Left ventricle myocardium superior (tissue), 1 donor: ENCODE data around the gene DRGX. TPM values are rescaled to one million over a fixed set of nuclear protein-coding genes. Genes with fewer than 3 reads are reported as not detected.

ENCODE experiments used
- ATAC-seq: fragments of 200-7000 bp; cut with Tn5 transposase; one replicate; pipeline ENCODE4 v1.9.1; 2020; ENCODE audit warnings: mild to moderate bottlenecking, moderate library complexity
- DNase-seq: peaks from one replicate; pipeline ENCODE4 v3.0.0-alpha.2; 2020
- intact Hi-C: fragments of 100-400 bp; cut with micrococcal nuclease; formaldehyde crosslinking; loops from one replicate; pipeline ENCODE4 v1.11.0; 2022
- total RNA-seq: library from RNA; stranded (reverse); fragmentation: NEBNext Ultra II Directional; extraction: Animal tissue kit (Norgen Biotek cat#: 25700); gene quantifications from one replicate; pipeline ENCODE4 v1.2.1, GENCODE V29; 2021
- donor health status: DM: no; HTN: yes; CAD: no; lungs with severe emphysema.

Gene DRGX
- total RNA-seq, 1 donor from 2014 or later: not detected

- no peak for ATAC-seq
- intact Hi-C loops: no loop called here
- DNase-seq: no peak
Observed at GRCh38 chr10:49385939-49386922, 9.7 kb downstream of the DRGX start.

- ATAC-seq (no peak), DNase-seq (no peak)
- intact Hi-C loops: no loop called here
Observed at GRCh38 chr10:49384268-49384953, 11.5 kb downstream of the DRGX start.

- DNase-seq (no peak), ATAC-seq (no peak)
- intact Hi-C loops: no loop called here
Observed at GRCh38 chr10:49383853-49384252, 12.0 kb downstream of the DRGX start.

- no peak for ATAC-seq
- no peak for DNase-seq
- intact Hi-C loops: no loop called here
Observed at GRCh38 chr10:49382826-49383225, 13.1 kb downstream of the DRGX start.

- ATAC-seq: no peak
- intact Hi-C loops: no loop called here
- DNase-seq: no peak
Observed at GRCh38 chr10:49382226-49382625, 13.7 kb downstream of the DRGX start.

GRCh38 chr10:49381111-49381900, 14.6 kb downstream of the DRGX start:
- intact Hi-C loops: no loop called here
- DNase-seq (no peak), ATAC-seq (no peak)

GRCh38 chr10:49379596-49380410, 16.1 kb downstream of the DRGX start:
- intact Hi-C loops: no loop called here
- no peak for DNase-seq
- peak; percentile 36 for ATAC-seq

GRCh38 chr10:49377256-49377655, 18.6 kb downstream of the DRGX start:
- intact Hi-C loops: no loop called here
- DNase-seq (no peak), ATAC-seq (no peak)

GRCh38 chr10:49375611-49376010, 20.3 kb downstream of the DRGX start:
- intact Hi-C loops: no loop called here
- ATAC-seq (peak; percentile 96), DNase-seq (peak; percentile 65)

- no peak for ATAC-seq
- no peak for DNase-seq
- intact Hi-C loops: no loop called here
Observed at GRCh38 chr10:49374740-49375139, 21.1 kb downstream of the DRGX start.

- intact Hi-C loops: no loop called here
- ATAC-seq: no peak
- no peak for DNase-seq
Observed at GRCh38 chr10:49373361-49373760, 22.5 kb downstream of the DRGX start.

- DNase-seq: no peak
- intact Hi-C loops: no loop called here
- ATAC-seq: no peak
Observed at GRCh38 chr10:49371967-49372366, 23.9 kb downstream of the DRGX start.

GRCh38 chr10:49370326-49371100, 25.4 kb downstream of the DRGX start:
- ATAC-seq: no peak
- DNase-seq: no peak
- intact Hi-C loops: no loop called here

- ATAC-seq: no peak
- intact Hi-C loops: no loop called here
- DNase-seq: no peak
Observed at GRCh38 chr10:49369216-49370162, 26.4 kb downstream of the DRGX start.

- ATAC-seq: no peak
- intact Hi-C loops: no loop called here
- DNase-seq: no peak
Observed at GRCh38 chr10:49368256-49368655, 27.6 kb downstream of the DRGX start.

- intact Hi-C loops: no loop called here
- ATAC-seq (peak; percentile 62), DNase-seq (no peak)
Observed at GRCh38 chr10:49367600-49367999, 28.3 kb downstream of the DRGX start.

- DNase-seq: no peak
- ATAC-seq: no peak
- intact Hi-C loops: no loop called here
Observed at GRCh38 chr10:49366460-49366859, 29.4 kb downstream of the DRGX start.
